HL-60/S4 treated with retinoic acid at 250 ng/mL for 4 days and 3 days (cell line): ENCODE measurements around the gene FMN1.

Experiments
- in situ Hi-C: fragments of 300-500 bp; cut with MboI; formaldehyde crosslinking; loops from 2 replicates; pipeline ENCODE4 v1.7.0; 2022; ENCODE audit warnings: low sequenced_read_pairs

The FMN1 gene

GRCh38 chr15:32944431-32944830, 250.1 kb downstream of the FMN1 start:
- in situ Hi-C loops, result no loop called here

- in situ Hi-C loops, result no loop called here
These were observed 250.8 kb downstream of the FMN1 start for GRCh38 chr15:32943711-32944110.

- in situ Hi-C loops, result no loop called here
These were observed 252.1 kb downstream of the FMN1 start for GRCh38 chr15:32942401-32942841.

- in situ Hi-C loops, result no loop called here
These were observed 252.7 kb downstream of the FMN1 start for GRCh38 chr15:32941823-32942222.

GRCh38 chr15:32936976-32937375, 257.5 kb downstream of the FMN1 start:
- in situ Hi-C loops, result no loop called here

GRCh38 chr15:32936283-32936918, 258.1 kb downstream of the FMN1 start:
- in situ Hi-C loops, result no loop called here

- in situ Hi-C loops, result no loop called here
These were observed 259.4 kb downstream of the FMN1 start for GRCh38 chr15:32935139-32935538.

- in situ Hi-C loops, result no loop called here
These were observed 261.3 kb downstream of the FMN1 start for GRCh38 chr15:32933236-32933635.

- in situ Hi-C loops, result no loop called here
These were observed 265.6 kb downstream of the FMN1 start for GRCh38 chr15:32928876-32929275.

GRCh38 chr15:32927124-32927523, 267.4 kb downstream of the FMN1 start:
- in situ Hi-C loops, result no loop called here

GRCh38 chr15:32923176-32923575, 271.3 kb downstream of the FMN1 start:
- in situ Hi-C loops, result no loop called here

GRCh38 chr15:32922541-32922940, 272.0 kb downstream of the FMN1 start:
- in situ Hi-C loops, result no loop called here

- in situ Hi-C loops, result no loop called here
These were observed 274.6 kb downstream of the FMN1 start for GRCh38 chr15:32919749-32920414.

GRCh38 chr15:32918547-32918946, 276.0 kb downstream of the FMN1 start:
- in situ Hi-C loops, result no loop called here

- in situ Hi-C loops, result no loop called here
These were observed 283.7 kb downstream of the FMN1 start for GRCh38 chr15:32910839-32911238.

GRCh38 chr15:32909431-32909830, 285.1 kb downstream of the FMN1 start:
- in situ Hi-C loops, result no loop called here

GRCh38 chr15:32908872-32909271, 285.6 kb downstream of the FMN1 start:
- in situ Hi-C loops, result no loop called here

GRCh38 chr15:32908135-32908801, 286.2 kb downstream of the FMN1 start:
- in situ Hi-C loops, result no loop called here

GRCh38 chr15:32905481-32905880, 289.0 kb downstream of the FMN1 start:
- in situ Hi-C loops, result no loop called here

- in situ Hi-C loops, result no loop called here
These were observed 290.1 kb downstream of the FMN1 start for GRCh38 chr15:32904448-32904847.

- in situ Hi-C loops, result no loop called here
These were observed 290.8 kb downstream of the FMN1 start for GRCh38 chr15:32903591-32904290.

GRCh38 chr15:32901995-32902394, 292.5 kb downstream of the FMN1 start:
- in situ Hi-C loops, result no loop called here
